ENCODE results near the gene GABBR2.
"Not testable (repeated sequence)": the region's sequence is repeated elsewhere in the genome, so short reads cannot be mapped to it uniquely, and the experiment has no call there.

DNA sequence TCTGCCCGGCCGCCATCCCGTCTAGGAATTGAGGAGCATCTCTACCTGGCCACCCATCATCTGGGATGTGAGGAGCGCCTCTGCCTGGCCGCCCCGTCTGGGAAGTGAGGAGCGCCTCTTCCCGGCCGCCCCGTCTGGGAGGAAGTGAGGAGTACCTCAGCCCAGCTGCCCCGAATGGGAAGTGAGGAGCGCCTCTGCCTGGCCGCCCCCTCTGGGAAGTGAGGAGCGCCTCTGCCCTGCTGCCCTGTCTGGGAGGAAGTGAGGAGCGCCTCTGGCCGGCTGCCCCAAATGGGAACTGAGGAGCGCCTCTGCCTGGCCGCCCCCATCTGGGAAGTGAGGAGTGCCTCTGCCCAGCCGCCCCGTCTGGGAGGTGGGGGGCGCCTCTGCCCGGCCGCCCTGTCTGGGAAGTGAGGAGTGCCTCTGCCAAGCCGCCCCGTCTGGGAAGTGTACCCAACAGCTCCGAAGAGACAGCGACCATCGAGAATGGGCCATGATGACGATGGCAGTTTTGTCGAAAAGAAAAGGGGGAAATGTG lies 244.5 kb downstream of the GABBR2 start:
- TF ChIP-seq, protein P1, sequence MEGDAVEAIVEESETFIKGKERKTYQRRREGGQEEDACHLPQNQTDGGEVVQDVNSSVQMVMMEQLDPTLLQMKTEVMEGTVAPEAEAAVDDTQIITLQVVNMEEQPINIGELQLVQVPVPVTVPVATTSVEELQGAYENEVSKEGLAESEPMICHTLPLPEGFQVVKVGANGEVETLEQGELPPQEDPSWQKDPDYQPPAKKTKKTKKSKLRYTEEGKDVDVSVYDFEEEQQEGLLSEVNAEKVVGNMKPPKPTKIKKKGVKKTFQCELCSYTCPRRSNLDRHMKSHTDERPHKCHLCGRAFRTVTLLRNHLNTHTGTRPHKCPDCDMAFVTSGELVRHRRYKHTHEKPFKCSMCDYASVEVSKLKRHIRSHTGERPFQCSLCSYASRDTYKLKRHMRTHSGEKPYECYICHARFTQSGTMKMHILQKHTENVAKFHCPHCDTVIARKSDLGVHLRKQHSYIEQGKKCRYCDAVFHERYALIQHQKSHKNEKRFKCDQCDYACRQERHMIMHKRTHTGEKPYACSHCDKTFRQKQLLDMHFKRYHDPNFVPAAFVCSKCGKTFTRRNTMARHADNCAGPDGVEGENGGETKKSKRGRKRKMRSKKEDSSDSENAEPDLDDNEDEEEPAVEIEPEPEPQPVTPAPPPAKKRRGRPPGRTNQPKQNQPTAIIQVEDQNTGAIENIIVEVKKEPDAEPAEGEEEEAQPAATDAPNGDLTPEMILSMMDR (conservative IDR thresholded peaks at IDR 0.05) = not testable (repeated sequence)
- not testable (repeated sequence) for TF ChIP-seq EZH2 (IDR thresholded peaks at IDR 0.05; ENCODE audit: low read depth)
